HCT116 (cell line): Measurements from ENCODE around the gene COL23A1. TPM values are rescaled to one million over a fixed set of nuclear protein-coding genes. Genes with fewer than 3 reads are reported as not detected.

ENCODE experiments used
- ATAC-seq: fragments of 200-7000 bp; cut with Tn5 transposase; 2 replicates; pipeline ENCODE4 v1.9.1; 2020; ENCODE audit warnings: mild to moderate bottlenecking, moderate library complexity
- BruUV-seq: library from RNA; stranded (reverse); fragments of 400-500 nt; replicated peaks from 2 replicates; lab custom pipeline; 2021; lab: Mats Ljungman, UMichigan
- CTCF ChIA-PET: fragments of 300-600 bp; sonication (Branson Sonifier 250); formaldehyde crosslinking; loops from one replicate; lab custom pipeline; 2021; ENCODE audit warnings: antibody characterized with exemption; lab: Charles Lee
- POLR2A ChIA-PET: fragments of 300-600, 350-600 bp; sonication (Branson Sonifier 250); formaldehyde crosslinking; loops from one replicate; lab custom pipeline; 2021; ENCODE audit warnings: antibody characterized with exemption; lab: Charles Lee
- RAD21 ChIA-PET, 2 experiments: fragments of 300-600 bp; sonication (Branson Sonifier 250); formaldehyde crosslinking; loops; one replicate each; lab custom pipeline; 2023; ENCODE audit warnings: low total read pairs in 2 of 2; ENCODE audit not compliant: uncharacterized antibody in 2 of 2, unreplicated experiment in 2 of 2, low non-redundant PET in 1 of 2; lab: Charles Lee
- DNase-seq: peaks from one replicate; pipeline ENCODE4 v3.0.0-alpha.2; 2010; ENCODE audit warnings: low read depth, low spot score
- H2AFZ ChIP-seq: fragments of 200-600 bp; shearing (Covaris generic), sonication (generic); 2 replicates; pipeline ENCODE4 v1.6.1; 2017; ENCODE audit warnings: low read depth, mixed run types, mixed read lengths, antibody characterized with exemption, low read length; ENCODE audit not compliant: poor library complexity, severe bottlenecking
- H3K27ac ChIP-seq: 2 replicates; pipeline ENCODE4 v1.5.1; 2012; ENCODE audit warnings: low read depth, low read length
- H3K27me3 ChIP-seq: fragments of 200-600 bp; sonication (generic); 2 replicates; pipeline ENCODE4 v1.6.1; 2016; ENCODE audit warnings: mixed run types, low read length, mixed read lengths; ENCODE audit not compliant: insufficient read depth
- H3K36me3 ChIP-seq, 2 experiments: fragments of 200-500 bp in 1 of 2; fragments of 200-600 bp in 1 of 2; sonication (Bioruptor generic) in 1 of 2; sonication (generic) in 1 of 2; 2 replicates each; pipeline versions ENCODE4 v1.5.1 to v1.6.1; 2014 to 2016; ENCODE audit warnings: low read length in 2 of 2, inconsistent platforms in 1 of 2, mixed read lengths in 1 of 2, mixed run types in 1 of 2; ENCODE audit not compliant: insufficient read depth in 2 of 2, control insufficient read depth in 1 of 2
- H3K4me1 ChIP-seq, 2 experiments: fragments of 200-600 bp in 1 of 2; sonication (generic) in 1 of 2; 2 replicates each; pipeline versions ENCODE4 v1.5.1 to v1.6.1; 2012 to 2017; ENCODE audit warnings: low read length in 2 of 2, inconsistent platforms in 1 of 2, mild to moderate bottlenecking in 1 of 2, mixed read lengths in 1 of 2, mixed run types in 1 of 2, moderate library complexity in 1 of 2; ENCODE audit not compliant: insufficient read depth in 2 of 2, control insufficient read depth in 1 of 2
- H3K4me2 ChIP-seq: fragments of 200-600 bp; sonication (generic); 2 replicates; pipeline ENCODE4 v1.6.1; 2017; ENCODE audit warnings: mixed run types, low read length, mixed read lengths
- H3K4me3 ChIP-seq, 2 experiments: fragments of 200-600 bp in 1 of 2; sonication (generic) in 1 of 2; replicated peaks in 1 of 2; 2 replicates each; pipeline ENCODE4 v1.5.1; 2011 to 2016; ENCODE audit warnings: low read length in 2 of 2, control low read depth in 1 of 2, low read depth in 1 of 2, mild to moderate bottlenecking in 1 of 2, mixed read lengths in 1 of 2, mixed run types in 1 of 2
- H3K79me2 ChIP-seq: fragments of 200-600 bp; sonication (generic); 2 replicates; pipeline ENCODE4 v1.6.1; 2017; ENCODE audit warnings: mild to moderate bottlenecking, mixed run types, low read length, moderate library complexity, mixed read lengths; ENCODE audit not compliant: insufficient read depth
- H3K9ac ChIP-seq: fragments of 200-600 bp; sonication (generic); 2 replicates; pipeline ENCODE4 v1.6.1; 2016; ENCODE audit warnings: low read length, mixed read lengths
- H3K9me2 ChIP-seq: fragments of 200-600 bp; sonication (generic), shearing (Covaris generic); 2 replicates; pipeline ENCODE4 v1.6.1; 2017; ENCODE audit warnings: mixed run types, mild to moderate bottlenecking, moderate library complexity; ENCODE audit not compliant: insufficient read depth
- H3K9me3 ChIP-seq, 2 experiments: fragments of 200-500 bp in 1 of 2; fragments of 200-600 bp in 1 of 2; sonication (Bioruptor generic) in 1 of 2; sonication (generic) in 1 of 2; 2 replicates each; pipeline ENCODE4 v1.6.1; 2014 to 2017; ENCODE audit warnings: low read length in 2 of 2, mixed read lengths in 2 of 2, inconsistent platforms in 1 of 2, low read depth in 1 of 2, mild to moderate bottlenecking in 1 of 2, mixed run types in 1 of 2, moderate library complexity in 1 of 2; ENCODE audit not compliant: control insufficient read depth in 1 of 2, insufficient read depth in 1 of 2
- H4K20me1 ChIP-seq: fragments of 200-600 bp; sonication (generic), shearing (Covaris generic); 2 replicates; pipeline ENCODE4 v1.6.1; 2017; ENCODE audit warnings: mixed run types, mild to moderate bottlenecking, moderate library complexity; ENCODE audit not compliant: insufficient read depth
- CBX3 ChIP-seq: IDR thresholded peaks from 2 replicates; pipeline ENCODE4 v1.6.1; 2012; ENCODE audit warnings: low read depth
- CEBPB ChIP-seq: IDR thresholded peaks from 2 replicates; pipeline ENCODE4 v1.6.1; 2012; ENCODE audit warnings: low read depth
- CTCF ChIP-seq, 3 experiments: fragments of 200-600 bp in 1 of 3; sonication (generic) in 1 of 3; IDR thresholded peaks in 2 of 3; conservative IDR thresholded peaks in 1 of 3; 2 replicates each; pipeline ENCODE4 v1.5.1; 2012 to 2017; ENCODE audit warnings: low read depth in 2 of 3, low read length in 2 of 3, antibody characterized with exemption in 1 of 3, borderline replicate concordance in 1 of 3, control low read depth in 1 of 3, mild to moderate bottlenecking in 1 of 3, mixed read lengths in 1 of 3, mixed run types in 1 of 3, moderate library complexity in 1 of 3; ENCODE audit not compliant: insufficient read depth in 1 of 3
- EGR1 ChIP-seq: IDR thresholded peaks from 2 replicates; pipeline ENCODE4 v1.6.1; 2012; ENCODE audit warnings: low read depth
- ELF1 ChIP-seq: IDR thresholded peaks from 2 replicates; pipeline ENCODE4 v1.6.1; 2012; ENCODE audit warnings: low read depth, borderline replicate concordance
- EZH2phosphoT487 ChIP-seq: fragments of 200-600 bp; IDR thresholded peaks from 2 replicates; pipeline ENCODE4 v1.6.1; 2018; ENCODE audit warnings: antibody characterized with exemption, borderline replicate concordance
- FOSL1 ChIP-seq: IDR thresholded peaks from 2 replicates; pipeline ENCODE4 v1.6.1; 2012; ENCODE audit warnings: low read depth
- JUND ChIP-seq: IDR thresholded peaks from 2 replicates; pipeline ENCODE4 v1.6.1; 2012
- POLR2A ChIP-seq: IDR thresholded peaks from 2 replicates; pipeline ENCODE4 v1.7.0; 2011; ENCODE audit warnings: borderline replicate concordance; ENCODE audit not compliant: insufficient read depth, insufficient read length; ENCODE audit errors: extremely low read depth
- POLR2AphosphoS5 ChIP-seq: IDR thresholded peaks from 2 replicates; pipeline ENCODE4 v1.6.1; 2011; ENCODE audit warnings: mild to moderate bottlenecking, low read depth, low read length, moderate library complexity
- RAD21 ChIP-seq: IDR thresholded peaks from 2 replicates; pipeline ENCODE4 v1.6.1; 2012; ENCODE audit warnings: low read depth, mild to moderate bottlenecking
- REST ChIP-seq: IDR thresholded peaks from 2 replicates; pipeline ENCODE4 v1.6.1; 2012; ENCODE audit warnings: low read depth
- SIN3A ChIP-seq: IDR thresholded peaks from 2 replicates; pipeline ENCODE4 v1.6.1; 2012; ENCODE audit warnings: low read depth
- SP1 ChIP-seq: IDR thresholded peaks from 2 replicates; pipeline ENCODE4 v1.6.1; 2012; ENCODE audit warnings: low read depth
- SRF ChIP-seq: IDR thresholded peaks from 2 replicates; pipeline ENCODE4 v1.6.1; 2012; ENCODE audit warnings: low read depth
- TCF7L2 ChIP-seq: IDR thresholded peaks from 2 replicates; pipeline ENCODE4 v1.7.0; 2011; ENCODE audit warnings: borderline replicate concordance, inconsistent platforms; ENCODE audit not compliant: insufficient read depth, insufficient read length; ENCODE audit errors: extremely low read depth
- YY1 ChIP-seq: IDR thresholded peaks from 2 replicates; pipeline ENCODE4 v1.6.1; 2011; ENCODE audit warnings: low read length, low read depth, moderate library complexity, mild to moderate bottlenecking; ENCODE audit not compliant: insufficient replicate concordance; ENCODE audit errors: extremely low read depth
- ZFX ChIP-seq: fragments of 450-650 bp; IDR thresholded peaks from 2 replicates; pipeline ENCODE4 v1.6.1; 2017
- ZNF274 ChIP-seq: fragments of 200-500 bp; sonication (Bioruptor generic); IDR thresholded peaks from 2 replicates; pipeline ENCODE4 v1.6.1; 2014; ENCODE audit warnings: mild to moderate bottlenecking, low read depth, low read length, inconsistent platforms
- intact Hi-C: fragments of 100-400 bp; cut with micrococcal nuclease; formaldehyde crosslinking; loops from 2 replicates; pipeline ENCODE4 v1.10.0; 2022
- total RNA-seq: library from RNA; stranded (reverse); gene quantifications from one replicate; pipeline ENCODE4 v1.2.1, GENCODE V29; 2021; ENCODE audit not compliant: unreplicated experiment

The COL23A1 gene
- total RNA-seq, 1 experiment from 2014 or later: not detected

- ATAC-seq (no peak), DNase-seq (no peak)
- no peak for TF ChIP-seq CTCF (IDR thresholded peaks at IDR 0.05 in 2 of 3, conservative IDR thresholded peaks at IDR 0.05 in 1 of 3; ENCODE audit: borderline replicate concordance in 1 of 3, insufficient read depth in 1 of 3, low read depth in 2 of 3, low read length in 2 of 3)
- TF ChIP-seq ZFX: no peak
- TF ChIP-seq TCF7L2: no peak
- TF ChIP-seq REST: no peak
- TF ChIP-seq SRF: no peak
- no peak for TF ChIP-seq YY1
- no peak for TF ChIP-seq SIN3A
- TF ChIP-seq POLR2A: no peak
- no peak for TF ChIP-seq POLR2AphosphoS5
- no peak for TF ChIP-seq EZH2phosphoT487
- no peak for TF ChIP-seq EGR1
- TF ChIP-seq CEBPB: no peak
- TF ChIP-seq CBX3: no peak
- no peak for TF ChIP-seq ZNF274
- TF ChIP-seq ELF1: no peak
- TF ChIP-seq JUND: no peak
- TF ChIP-seq RAD21: no peak
- no peak for TF ChIP-seq FOSL1
- TF ChIP-seq SP1: no peak
- Histone ChIP-seq H3K27ac (no peak overlapping the region), H3K27me3 (peaks cover 11% of the 10 kb centered on the region; the same call in 1 of the 2 replicates), H3K36me3 (no peaks in the 10 kb centered on the region), H3K4me2 (no peak overlapping the region), H3K9me2 (no peaks in the 10 kb centered on the region), H3K4me1 (peaks cover 0 to 6% of the 10 kb centered on the region in 2 experiments; a peak in 1 of 4 replicates), H3K9ac (no peak overlapping the region), H3K9me3 (no peaks in the 10 kb centered on the region), H4K20me1 (no peaks in the 10 kb centered on the region), H3K4me3 (no peak overlapping the region), H2AFZ (no peak overlapping the region), H3K79me2 (no peaks in the 10 kb centered on the region)
- ChIA-PET RAD21 (no interaction called here), POLR2A (no interaction called here), CTCF (no interaction called here)
- BruUV-seq: no TSS peak
- intact Hi-C loops: no loop called here
These were observed 207.4 kb downstream of the COL23A1 start for GRCh38 chr5:178382754-178383164.
